Neural cell (in vitro differentiated cells): ENCODE measurements around the gene ADGRG1. TPM values are rescaled to one million over a fixed set of nuclear protein-coding genes. Genes with fewer than 3 reads are reported as not detected.

Experiments used
- H2AFZ ChIP-seq: fragments of 200-600, 300-800 bp; sonication (generic), shearing (Covaris generic); 2 replicates; pipeline ENCODE4 v1.6.0; 2014; ENCODE audit warnings: low read depth, mild to moderate bottlenecking, antibody characterized with exemption, low read length, moderate library complexity
- H3F3A ChIP-seq: fragments of 200-600 bp; shearing (Covaris generic); 2 replicates; pipeline ENCODE4 v1.6.1; 2016; ENCODE audit warnings: mild to moderate bottlenecking, moderate library complexity, mixed read lengths, antibody characterized with exemption, low read length; ENCODE audit not compliant: insufficient read depth, poor library complexity, severe bottlenecking
- H3K27ac ChIP-seq: fragments of 200-600, 300-800 bp; sonication (generic), shearing (Covaris generic); 2 replicates; pipeline ENCODE4 v1.5.1; 2014; ENCODE audit warnings: mild to moderate bottlenecking, low read length, moderate library complexity
- H3K27me3 ChIP-seq: fragments of 300-800, 200-600 bp; sonication (generic), shearing (Covaris generic); 2 replicates; pipeline ENCODE4 v1.6.0; 2014; ENCODE audit warnings: mild to moderate bottlenecking, low read depth, low read length, moderate library complexity; ENCODE audit not compliant: insufficient read depth
- H3K36me3 ChIP-seq: fragments of 300-800, 200-600 bp; sonication (generic), shearing (Covaris generic); 2 replicates; pipeline ENCODE4 v1.5.1; 2014; ENCODE audit warnings: mild to moderate bottlenecking, antibody characterized with exemption, low read length, moderate library complexity; ENCODE audit not compliant: insufficient read depth
- H3K4me2 ChIP-seq: fragments of 300-800, 200-600 bp; sonication (generic), shearing (Covaris generic); 2 replicates; pipeline ENCODE4 v1.6.0; 2014; ENCODE audit warnings: mild to moderate bottlenecking, low read length
- H3K4me3 ChIP-seq: fragments of 300-800, 200-600 bp; sonication (generic), shearing (Covaris generic); 2 replicates; pipeline ENCODE4 v1.5.1; 2014; ENCODE audit warnings: mild to moderate bottlenecking, low read length, moderate library complexity
- H3K79me2 ChIP-seq: fragments of 200-600 bp; shearing (Covaris generic); replicated peaks from 2 replicates; pipeline ENCODE4 v1.6.0; 2014; ENCODE audit warnings: mild to moderate bottlenecking, low read length, moderate library complexity; ENCODE audit not compliant: insufficient read depth
- H3K9ac ChIP-seq: fragments of 300-800, 200-600 bp; sonication (generic), shearing (Covaris generic); 2 replicates; pipeline ENCODE4 v1.6.1; 2016; ENCODE audit warnings: mild to moderate bottlenecking, low read length, mixed read lengths
- H3K9me2 ChIP-seq: fragments of 200-600 bp; shearing (Covaris generic); 2 replicates; pipeline ENCODE4 v1.6.1; 2016; ENCODE audit warnings: mild to moderate bottlenecking, low read length, mixed read lengths; ENCODE audit not compliant: insufficient read depth
- H3K9me3 ChIP-seq: fragments of 200-600, 300-800 bp; sonication (generic), shearing (Covaris generic); 2 replicates; pipeline ENCODE4 v1.6.1; 2016; ENCODE audit warnings: mild to moderate bottlenecking, mixed run types, low read length, moderate library complexity, mixed read lengths
- H4K20me1 ChIP-seq: fragments of 200-600 bp; shearing (Covaris generic); 2 replicates; pipeline ENCODE4 v1.6.1; 2016; ENCODE audit warnings: mild to moderate bottlenecking, mixed run types; ENCODE audit not compliant: insufficient read depth
- CTCF ChIP-seq: fragments of 450-650 bp; IDR thresholded peaks from 2 replicates; pipeline ENCODE4 v1.5.1; 2014; ENCODE audit warnings: antibody characterized with exemption, mild to moderate bottlenecking, moderate library complexity; ENCODE audit not compliant: poor library complexity, severe bottlenecking
- EP300 ChIP-seq: fragments of 450-650 bp; conservative IDR thresholded peaks from 2 replicates; pipeline ENCODE4 v1.6.1; 2014; ENCODE audit warnings: antibody characterized with exemption, mild to moderate bottlenecking, moderate library complexity; ENCODE audit not compliant: poor library complexity, severe bottlenecking
- EZH2 ChIP-seq: fragments of 200-600, 300-800 bp; shearing (Covaris generic), sonication (generic); IDR thresholded peaks from 2 replicates; pipeline ENCODE4 v1.6.1; 2014; ENCODE audit warnings: antibody characterized with exemption, low read length, borderline replicate concordance, mild to moderate bottlenecking; ENCODE audit not compliant: insufficient read depth, poor library complexity, severe bottlenecking
- MXI1 ChIP-seq: fragments of 450-650 bp; conservative IDR thresholded peaks from 2 replicates; pipeline ENCODE4 v1.6.1; 2014; ENCODE audit warnings: antibody characterized with exemption, mild to moderate bottlenecking; ENCODE audit not compliant: poor library complexity, severe bottlenecking
- POLR2AphosphoS5 ChIP-seq: IDR thresholded peaks from 2 replicates; pipeline ENCODE4 v1.6.1; 2012
- RAD21 ChIP-seq: fragments of 450-650 bp; conservative IDR thresholded peaks from 2 replicates; pipeline ENCODE4 v1.6.1; 2014; ENCODE audit warnings: antibody characterized with exemption, mild to moderate bottlenecking, moderate library complexity
- REST ChIP-seq: IDR thresholded peaks from 2 replicates; pipeline ENCODE4 v1.6.1; 2012; ENCODE audit warnings: borderline replicate concordance
- SMC3 ChIP-seq: fragments of 450-650 bp; conservative IDR thresholded peaks from 2 replicates; pipeline ENCODE4 v1.6.1; 2014; ENCODE audit warnings: antibody characterized with exemption, mild to moderate bottlenecking, moderate library complexity; ENCODE audit not compliant: poor library complexity
- TAF1 ChIP-seq: IDR thresholded peaks from 2 replicates; pipeline ENCODE4 v1.6.1; 2012; ENCODE audit warnings: low read depth
- polyA plus RNA-seq: library from polyadenylated mRNA; depleted of rRNA; stranded (reverse); fragments of >200 nt; gene quantifications from 2 replicates; pipeline ENCODE4 v1.2.3, GENCODE V29; 2014

The ADGRG1 gene
- polyA plus RNA-seq, 1 donor from 2014 or later, result 86.8 TPM

GRCh38 chr16:57703416-57704010, 75.1 kb downstream of the ADGRG1 start:
- no peaks in the 10 kb centered on the region for H3K79me2 ChIP-seq
- TF ChIP-seq POLR2AphosphoS5 (no peak), TAF1 (no peak), SMC3 (no peak), RAD21 (no peak), EZH2 (no peak), CTCF (no peak), REST (no peak), EP300 (no peak), MXI1 (no peak)
- H3K9me2 ChIP-seq, result no peaks in the 10 kb centered on the region
- H2AFZ ChIP-seq, result no peak overlapping the region
- H4K20me1 ChIP-seq, result no peaks in the 10 kb centered on the region
- no peak overlapping the region for H3K4me3 ChIP-seq
- H3K9me3 ChIP-seq, result no peaks in the 10 kb centered on the region
- H3K27me3 ChIP-seq, result no peaks in the 10 kb centered on the region
- no peaks in the 10 kb centered on the region for H3K36me3 ChIP-seq
- no peaks in the 10 kb centered on the region for H3F3A ChIP-seq
- H3K4me2 ChIP-seq, result no peak overlapping the region
- no peak overlapping the region for H3K9ac ChIP-seq
- H3K27ac ChIP-seq, result no peak overlapping the region

GRCh38 chr16:57704011-57704904, 75.8 kb downstream of the ADGRG1 start:
- H3F3A ChIP-seq, result no peaks in the 10 kb centered on the region
- no peaks in the 10 kb centered on the region for H3K79me2 ChIP-seq
- no peak overlapping the region for H2AFZ ChIP-seq
- H3K9me2 ChIP-seq, result no peaks in the 10 kb centered on the region
- no peak overlapping the region for H3K4me2 ChIP-seq
- H3K27ac ChIP-seq, result no peak overlapping the region
- no peak overlapping the region for H3K9ac ChIP-seq
- TF ChIP-seq EZH2 (no peak), CTCF (no peak), RAD21 (no peak), MXI1 (no peak), EP300 (no peak), SMC3 (no peak), REST (no peak), TAF1 (no peak), POLR2AphosphoS5 (no peak)
- H3K36me3 ChIP-seq, result no peaks in the 10 kb centered on the region
- H3K9me3 ChIP-seq, result no peaks in the 10 kb centered on the region
- H3K4me3 ChIP-seq, result no peak overlapping the region
- no peaks in the 10 kb centered on the region for H4K20me1 ChIP-seq
- H3K27me3 ChIP-seq, result no peaks in the 10 kb centered on the region
